ENCODE results near the gene NELFB. TPM values are rescaled to one million over a fixed set of nuclear protein-coding genes. Genes with fewer than 3 reads are reported as not detected.

The NELFB gene
- total and polyA plus RNA-seq, 4 donors = 4.7 to 24.6 (median 18.1) TPM

DNA sequence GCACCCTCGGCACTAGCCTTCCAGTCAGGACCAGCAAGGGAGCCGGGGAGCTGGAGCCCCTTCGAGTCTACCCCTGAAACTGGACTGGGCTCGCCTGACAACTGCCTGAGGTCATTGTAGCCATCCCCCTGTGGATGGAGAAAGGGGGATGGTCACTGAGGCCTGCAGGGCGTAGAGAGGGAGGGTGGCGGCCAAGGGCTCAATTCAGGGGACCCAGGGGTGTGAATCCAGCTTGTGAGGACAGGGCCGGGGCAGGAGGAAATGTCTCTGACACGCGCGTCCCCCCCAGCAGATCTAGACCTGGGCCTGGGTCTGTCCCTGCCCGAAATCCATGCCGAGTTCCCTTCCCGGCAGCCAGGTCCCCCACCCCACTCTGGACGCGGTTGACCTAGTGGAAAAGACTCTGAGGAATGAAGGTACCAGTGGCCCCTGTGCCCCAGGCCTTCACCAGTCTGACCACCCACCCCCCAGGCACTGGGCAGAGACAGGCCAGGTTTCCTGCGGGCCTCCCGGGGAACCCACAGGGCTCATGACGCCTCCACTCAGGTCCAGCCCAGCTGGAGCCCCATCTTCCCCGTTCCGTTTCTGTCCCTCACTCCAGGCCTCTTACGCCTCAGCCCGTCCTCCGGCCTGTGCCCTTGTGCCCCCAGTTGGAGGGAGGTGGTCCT lies 23.6 kb upstream of the NELFB start:
- H3K36me3 ChIP-seq (ENCODE audit: control insufficient read depth in 4 of 4, insufficient read depth in 3 of 4, low read depth in 1 of 4, low read length in 3 of 4) = no peaks in the 10 kb centered on the region
- no peak for TF ChIP-seq NR2F2 (IDR thresholded peaks at IDR 0.05)
- TF ChIP-seq FOXA1 (IDR thresholded peaks at IDR 0.05) = no peak
- no peak for TF ChIP-seq SP1 (IDR thresholded peaks at IDR 0.05)
- TF ChIP-seq FOXA2 (IDR thresholded peaks at IDR 0.05) = no peak
- TF ChIP-seq YY1 (IDR thresholded peaks at IDR 0.05) = no peak
- TF ChIP-seq, protein P1, sequence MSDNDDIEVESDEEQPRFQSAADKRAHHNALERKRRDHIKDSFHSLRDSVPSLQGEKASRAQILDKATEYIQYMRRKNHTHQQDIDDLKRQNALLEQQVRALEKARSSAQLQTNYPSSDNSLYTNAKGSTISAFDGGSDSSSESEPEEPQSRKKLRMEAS (IDR thresholded peaks at IDR 0.05) = no peak
- TF ChIP-seq EGR1 (IDR thresholded peaks at IDR 0.05; ENCODE audit: low read depth in 2 of 2) = no peak
- TF ChIP-seq RAD21 (IDR thresholded peaks at IDR 0.05) = no peak
- TF ChIP-seq HNF4G (IDR thresholded peaks at IDR 0.05) = no peak
- TF ChIP-seq, protein P2, sequence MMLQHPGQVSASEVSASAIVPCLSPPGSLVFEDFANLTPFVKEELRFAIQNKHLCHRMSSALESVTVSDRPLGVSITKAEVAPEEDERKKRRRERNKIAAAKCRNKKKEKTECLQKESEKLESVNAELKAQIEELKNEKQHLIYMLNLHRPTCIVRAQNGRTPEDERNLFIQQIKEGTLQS (IDR thresholded peaks at IDR 0.05) = no peak
- TF ChIP-seq JUND (IDR thresholded peaks at IDR 0.05) = no peak
- TF ChIP-seq, protein P3, sequence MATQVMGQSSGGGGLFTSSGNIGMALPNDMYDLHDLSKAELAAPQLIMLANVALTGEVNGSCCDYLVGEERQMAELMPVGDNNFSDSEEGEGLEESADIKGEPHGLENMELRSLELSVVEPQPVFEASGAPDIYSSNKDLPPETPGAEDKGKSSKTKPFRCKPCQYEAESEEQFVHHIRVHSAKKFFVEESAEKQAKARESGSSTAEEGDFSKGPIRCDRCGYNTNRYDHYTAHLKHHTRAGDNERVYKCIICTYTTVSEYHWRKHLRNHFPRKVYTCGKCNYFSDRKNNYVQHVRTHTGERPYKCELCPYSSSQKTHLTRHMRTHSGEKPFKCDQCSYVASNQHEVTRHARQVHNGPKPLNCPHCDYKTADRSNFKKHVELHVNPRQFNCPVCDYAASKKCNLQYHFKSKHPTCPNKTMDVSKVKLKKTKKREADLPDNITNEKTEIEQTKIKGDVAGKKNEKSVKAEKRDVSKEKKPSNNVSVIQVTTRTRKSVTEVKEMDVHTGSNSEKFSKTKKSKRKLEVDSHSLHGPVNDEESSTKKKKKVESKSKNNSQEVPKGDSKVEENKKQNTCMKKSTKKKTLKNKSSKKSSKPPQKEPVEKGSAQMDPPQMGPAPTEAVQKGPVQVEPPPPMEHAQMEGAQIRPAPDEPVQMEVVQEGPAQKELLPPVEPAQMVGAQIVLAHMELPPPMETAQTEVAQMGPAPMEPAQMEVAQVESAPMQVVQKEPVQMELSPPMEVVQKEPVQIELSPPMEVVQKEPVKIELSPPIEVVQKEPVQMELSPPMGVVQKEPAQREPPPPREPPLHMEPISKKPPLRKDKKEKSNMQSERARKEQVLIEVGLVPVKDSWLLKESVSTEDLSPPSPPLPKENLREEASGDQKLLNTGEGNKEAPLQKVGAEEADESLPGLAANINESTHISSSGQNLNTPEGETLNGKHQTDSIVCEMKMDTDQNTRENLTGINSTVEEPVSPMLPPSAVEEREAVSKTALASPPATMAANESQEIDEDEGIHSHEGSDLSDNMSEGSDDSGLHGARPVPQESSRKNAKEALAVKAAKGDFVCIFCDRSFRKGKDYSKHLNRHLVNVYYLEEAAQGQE (IDR thresholded peaks at IDR 0.05) = no peak
- TF ChIP-seq TAF1 (conservative IDR thresholded peaks at IDR 0.05) = no peak
- TF ChIP-seq, protein P4, sequence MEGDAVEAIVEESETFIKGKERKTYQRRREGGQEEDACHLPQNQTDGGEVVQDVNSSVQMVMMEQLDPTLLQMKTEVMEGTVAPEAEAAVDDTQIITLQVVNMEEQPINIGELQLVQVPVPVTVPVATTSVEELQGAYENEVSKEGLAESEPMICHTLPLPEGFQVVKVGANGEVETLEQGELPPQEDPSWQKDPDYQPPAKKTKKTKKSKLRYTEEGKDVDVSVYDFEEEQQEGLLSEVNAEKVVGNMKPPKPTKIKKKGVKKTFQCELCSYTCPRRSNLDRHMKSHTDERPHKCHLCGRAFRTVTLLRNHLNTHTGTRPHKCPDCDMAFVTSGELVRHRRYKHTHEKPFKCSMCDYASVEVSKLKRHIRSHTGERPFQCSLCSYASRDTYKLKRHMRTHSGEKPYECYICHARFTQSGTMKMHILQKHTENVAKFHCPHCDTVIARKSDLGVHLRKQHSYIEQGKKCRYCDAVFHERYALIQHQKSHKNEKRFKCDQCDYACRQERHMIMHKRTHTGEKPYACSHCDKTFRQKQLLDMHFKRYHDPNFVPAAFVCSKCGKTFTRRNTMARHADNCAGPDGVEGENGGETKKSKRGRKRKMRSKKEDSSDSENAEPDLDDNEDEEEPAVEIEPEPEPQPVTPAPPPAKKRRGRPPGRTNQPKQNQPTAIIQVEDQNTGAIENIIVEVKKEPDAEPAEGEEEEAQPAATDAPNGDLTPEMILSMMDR (IDR thresholded peaks at IDR 0.05; ENCODE audit: low read depth, low read length, missing input control) = no peak
- TF ChIP-seq HNF4A (conservative IDR thresholded peaks at IDR 0.05) = no peak
- no peak overlapping the region for H3K9ac ChIP-seq (ENCODE audit: low read depth in 1 of 2, low read length in 2 of 2)
- peaks cover 3 to 9% (median 4%) of the 10 kb centered on the region in 4 donors for H3K4me1 ChIP-seq (ENCODE audit: control insufficient read depth in 4 of 4, insufficient read depth in 4 of 4, low read length in 3 of 4)
- no peak for DNase-seq (ENCODE audit: low spot score)
- WGBS = 91% methylated on average over 23 of the region's 23 CpGs
- H3K27me3 ChIP-seq (ENCODE audit: control insufficient read depth in 4 of 4, insufficient read depth in 4 of 4, low read length in 3 of 4) = no peaks in the 10 kb centered on the region
- no peak overlapping the region for H3K4me3 ChIP-seq (ENCODE audit: low read depth in 1 of 3, low read length in 3 of 3)
- H3K9me3 ChIP-seq (ENCODE audit: control insufficient read depth in 4 of 4, low read length in 3 of 4) = no peaks in the 10 kb centered on the region
- H3K27ac ChIP-seq (ENCODE audit: low read depth in 1 of 2, low read length in 2 of 2) = no peak overlapping the region

DNA sequence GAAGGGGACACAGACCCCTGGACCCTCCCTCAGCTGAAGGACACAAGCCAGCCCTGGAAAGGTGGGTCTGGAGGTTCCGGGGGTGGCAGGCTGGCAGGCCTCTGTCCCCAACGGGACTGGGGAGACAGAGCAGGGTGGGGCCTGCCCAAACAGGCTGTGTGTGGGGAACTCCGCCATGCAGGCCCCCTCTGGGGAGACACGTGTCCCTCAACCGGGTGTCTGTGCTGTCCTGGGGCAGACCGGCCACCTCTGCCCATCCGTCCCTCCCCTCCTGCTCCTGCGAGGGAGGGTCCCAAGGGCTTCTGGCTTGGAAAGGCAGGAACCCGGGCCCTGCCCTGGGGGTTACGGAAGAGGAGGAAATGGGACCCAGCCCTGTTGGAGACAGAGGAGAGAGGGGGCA lies 23.0 kb upstream of the NELFB start:
- 82% methylated on average over 10 of the region's 10 CpGs for WGBS
- Histone ChIP-seq H3K9ac (ENCODE audit: low read depth in 1 of 2, low read length in 2 of 2) (no peak overlapping the region), H3K36me3 (ENCODE audit: control insufficient read depth in 4 of 4, insufficient read depth in 3 of 4, low read depth in 1 of 4, low read length in 3 of 4) (no peaks in the 10 kb centered on the region), H3K4me1 (ENCODE audit: control insufficient read depth in 4 of 4, insufficient read depth in 4 of 4, low read length in 3 of 4) (peaks cover 5 to 14% (median 8%) of the 10 kb centered on the region in 4 donors), H3K4me3 (ENCODE audit: low read depth in 1 of 3, low read length in 3 of 3) (no peak overlapping the region), H3K27me3 (ENCODE audit: control insufficient read depth in 4 of 4, insufficient read depth in 4 of 4, low read length in 3 of 4) (no peaks in the 10 kb centered on the region), H3K9me3 (ENCODE audit: control insufficient read depth in 4 of 4, low read length in 3 of 4) (no peaks in the 10 kb centered on the region), H3K27ac (ENCODE audit: low read depth in 1 of 2, low read length in 2 of 2) (no peak overlapping the region)
- no peak for DNase-seq (ENCODE audit: low spot score)
- no peak for TF ChIP-seq GABPA (IDR thresholded peaks at IDR 0.05 in 1 of 2, conservative IDR thresholded peaks at IDR 0.05 in 1 of 2)
- no peak for TF ChIP-seq RAD21 (IDR thresholded peaks at IDR 0.05)
- no peak for TF ChIP-seq EGR1 (IDR thresholded peaks at IDR 0.05; ENCODE audit: low read depth in 2 of 2)
- TF ChIP-seq, protein P4 (IDR thresholded peaks at IDR 0.05; ENCODE audit: low read depth, low read length, missing input control) = no peak
- TF ChIP-seq FOXA2 (IDR thresholded peaks at IDR 0.05) = no peak
- TF ChIP-seq, protein P1 (IDR thresholded peaks at IDR 0.05) = no peak
- TF ChIP-seq, protein P5, sequence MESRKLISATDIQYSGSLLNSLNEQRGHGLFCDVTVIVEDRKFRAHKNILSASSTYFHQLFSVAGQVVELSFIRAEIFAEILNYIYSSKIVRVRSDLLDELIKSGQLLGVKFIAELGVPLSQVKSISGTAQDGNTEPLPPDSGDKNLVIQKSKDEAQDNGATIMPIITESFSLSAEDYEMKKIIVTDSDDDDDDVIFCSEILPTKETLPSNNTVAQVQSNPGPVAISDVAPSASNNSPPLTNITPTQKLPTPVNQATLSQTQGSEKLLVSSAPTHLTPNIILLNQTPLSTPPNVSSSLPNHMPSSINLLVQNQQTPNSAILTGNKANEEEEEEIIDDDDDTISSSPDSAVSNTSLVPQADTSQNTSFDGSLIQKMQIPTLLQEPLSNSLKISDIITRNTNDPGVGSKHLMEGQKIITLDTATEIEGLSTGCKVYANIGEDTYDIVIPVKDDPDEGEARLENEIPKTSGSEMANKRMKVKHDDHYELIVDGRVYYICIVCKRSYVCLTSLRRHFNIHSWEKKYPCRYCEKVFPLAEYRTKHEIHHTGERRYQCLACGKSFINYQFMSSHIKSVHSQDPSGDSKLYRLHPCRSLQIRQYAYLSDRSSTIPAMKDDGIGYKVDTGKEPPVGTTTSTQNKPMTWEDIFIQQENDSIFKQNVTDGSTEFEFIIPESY (IDR thresholded peaks at IDR 0.05) = no peak
- TF ChIP-seq SP1 (IDR thresholded peaks at IDR 0.05) = no peak
- no peak for TF ChIP-seq YY1 (IDR thresholded peaks at IDR 0.05)
- TF ChIP-seq FOXA1 (IDR thresholded peaks at IDR 0.05) = no peak
- TF ChIP-seq JUND (IDR thresholded peaks at IDR 0.05) = no peak
- no peak for TF ChIP-seq NR2F2 (IDR thresholded peaks at IDR 0.05)
- TF ChIP-seq HNF4A (conservative IDR thresholded peaks at IDR 0.05) = no peak
